HG02885 (cell line): Measurements from ENCODE around the gene OR10H3.
"Not testable (repeated sequence)": the region's sequence is repeated elsewhere in the genome, so short reads cannot be mapped to it uniquely, and the experiment has no call there.

Experiments
- ATAC-seq: cut with Tn5 transposase; IDR thresholded peaks from one replicate; pipeline ENCODE4 v1.9.1; 2021; ENCODE audit warnings: mild to moderate bottlenecking; ENCODE audit not compliant: unreplicated experiment, poor library complexity

The OR10H3 gene

DNA sequence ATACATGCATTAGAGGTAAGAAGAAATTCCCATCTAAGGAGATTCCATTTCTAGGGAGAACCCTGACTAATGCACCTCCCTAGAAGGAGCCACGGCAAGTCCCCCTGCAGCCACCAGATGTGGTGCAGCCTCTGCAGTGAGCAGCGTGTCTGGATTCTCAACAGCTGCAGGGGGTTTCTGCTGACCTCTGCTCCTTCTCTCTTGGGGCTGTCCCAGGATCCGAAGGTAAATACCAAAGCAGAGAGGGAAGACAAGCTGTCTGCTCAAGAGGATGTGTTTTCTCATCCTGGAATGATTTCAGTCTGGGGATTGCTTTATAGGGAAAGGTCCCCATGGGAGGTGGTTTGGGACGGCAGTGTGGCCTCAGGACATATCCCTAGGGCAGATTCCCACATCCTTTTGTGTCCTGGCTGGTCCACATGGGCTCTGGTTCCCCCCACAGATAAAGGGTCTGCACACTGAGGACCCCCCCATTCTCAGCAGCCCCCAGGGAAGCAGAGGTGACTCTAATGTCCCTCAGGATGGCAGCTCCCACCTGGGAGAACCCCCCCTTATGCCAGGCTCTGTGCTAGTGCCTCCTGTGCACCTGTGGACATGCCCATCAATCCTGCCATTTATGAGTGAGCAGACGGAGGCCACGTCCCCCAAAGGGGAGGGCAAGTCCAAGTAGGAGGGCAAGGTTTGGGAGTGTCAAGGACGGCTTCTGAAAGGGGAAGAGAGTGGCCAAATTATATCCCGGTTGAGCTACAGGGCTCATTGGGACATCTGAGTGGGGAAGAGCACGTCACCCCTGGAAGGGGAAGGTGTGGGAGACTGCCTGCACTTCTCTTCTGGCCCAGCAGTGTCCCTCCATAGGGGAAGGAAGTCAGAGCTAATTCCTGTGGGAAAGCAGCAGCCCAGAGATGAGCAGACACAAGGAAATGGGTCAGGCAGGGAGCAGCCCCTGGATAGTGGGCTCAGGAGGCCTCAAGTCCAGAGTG is 39.5 kb downstream of the OR10H3 start:
- no peak for ATAC-seq

DNA sequence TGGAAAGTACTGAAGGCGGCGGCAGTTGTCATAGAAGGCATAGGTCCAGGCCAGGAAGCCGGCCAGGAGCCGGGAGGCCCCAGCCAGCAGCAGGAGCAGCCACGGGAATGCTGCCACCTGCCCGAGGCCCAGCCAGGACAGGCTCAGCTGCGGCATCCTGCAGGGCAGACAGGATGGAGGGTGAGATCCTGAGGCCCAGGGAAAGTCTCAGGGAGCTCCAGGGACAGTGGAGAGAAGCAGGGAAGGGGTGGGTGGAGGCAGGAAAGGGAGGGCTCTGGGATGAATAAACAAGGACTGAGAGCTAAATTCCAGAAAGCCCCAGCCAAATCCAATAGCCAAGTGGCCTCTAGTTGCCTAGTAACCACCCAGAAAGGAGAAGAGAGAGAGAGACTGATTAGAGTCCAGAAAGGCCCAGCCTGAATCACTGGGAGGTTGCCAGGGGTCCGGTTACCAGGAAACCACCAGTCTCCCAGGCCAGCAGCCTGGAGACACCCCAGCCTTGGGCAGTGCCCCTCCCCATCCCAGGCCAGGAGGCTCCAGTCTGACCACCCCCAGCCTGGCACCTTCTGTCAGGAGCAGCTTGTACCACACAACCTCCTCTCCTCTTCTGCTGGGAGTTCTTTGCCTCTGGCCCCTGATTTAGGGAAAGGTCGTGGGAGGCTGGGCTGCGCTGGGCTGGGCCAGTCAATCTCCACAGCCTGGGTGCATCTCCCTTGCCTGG is 42.1 kb downstream of the OR10H3 start:
- no peak for ATAC-seq

GRCh38 chr19:15780610-15781418 is 43.0 kb downstream of the OR10H3 start:
- ATAC-seq, result no peak

DNA sequence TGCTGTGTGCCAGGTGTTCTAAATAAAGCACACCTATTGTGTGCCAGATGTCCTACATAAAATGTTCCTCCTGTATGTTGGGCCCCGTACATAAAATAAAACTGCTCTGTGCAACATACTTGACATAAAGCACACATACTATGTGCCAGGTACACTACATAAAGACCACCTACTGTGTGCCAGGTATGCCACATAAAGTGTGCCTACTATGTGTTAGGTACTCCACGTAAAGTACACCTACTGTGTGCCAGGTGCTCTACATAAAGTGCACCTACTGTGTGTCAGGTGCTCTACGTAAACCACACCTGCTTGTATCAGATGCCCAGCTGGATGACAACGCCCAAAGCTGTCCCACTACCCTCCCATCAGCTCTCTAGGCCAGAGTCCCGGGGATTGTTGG is 43.9 kb downstream of the OR10H3 start:
- ATAC-seq, result no peak

GRCh38 chr19:15782211-15782610 is 44.4 kb downstream of the OR10H3 start:
- ATAC-seq, result no peak

GRCh38 chr19:15782896-15783295 is 45.1 kb downstream of the OR10H3 start:
- not testable (repeated sequence) for ATAC-seq

- ATAC-seq, result no peak
Measured at GRCh38 chr19:15787611-15788155, 49.9 kb downstream of the OR10H3 start, which contains the start of gene OR10H5. OR10H5 (plus strand) TSS chr19:15787661; CDS start chr19:15794049, 6,388 bp downstream.

GRCh38 chr19:15788594-15789270 is 50.9 kb downstream of the OR10H3 start:
- ATAC-seq, result no peak

DNA sequence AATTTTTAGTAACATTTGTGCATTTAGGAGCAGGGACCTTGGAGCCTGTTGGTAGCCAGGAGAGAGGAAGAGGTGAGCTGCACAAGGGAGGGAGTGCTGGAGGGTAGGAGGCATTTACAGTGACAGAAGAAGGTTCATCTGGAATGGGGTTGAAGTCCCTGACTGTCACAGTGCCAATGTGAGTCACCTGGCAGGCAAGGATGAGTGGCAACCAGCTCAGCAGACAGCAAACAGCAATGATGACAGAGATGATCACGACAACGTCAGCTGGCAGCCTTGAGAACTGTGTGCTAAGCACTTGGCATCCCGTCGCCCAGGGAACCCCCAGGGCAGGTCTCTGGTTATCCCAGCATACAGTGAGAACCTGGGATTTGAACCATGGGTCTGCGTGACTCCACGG is 52.3 kb downstream of the OR10H3 start:
- ATAC-seq, result no peak
